NCI-H1092 treated with DMSO at 0.1 percent for 48 hours (cell line): ENCODE results near the gene VAMP5.
"Not testable (repeated sequence)": the region's sequence is repeated elsewhere in the genome, so short reads cannot be mapped to it uniquely, and the experiment has no call there.

Experiments used
- DNase-seq: peaks from one replicate; lab custom pipeline; 2025; lab: John Stamatoyannopoulos, UW

Gene VAMP5

DNA sequence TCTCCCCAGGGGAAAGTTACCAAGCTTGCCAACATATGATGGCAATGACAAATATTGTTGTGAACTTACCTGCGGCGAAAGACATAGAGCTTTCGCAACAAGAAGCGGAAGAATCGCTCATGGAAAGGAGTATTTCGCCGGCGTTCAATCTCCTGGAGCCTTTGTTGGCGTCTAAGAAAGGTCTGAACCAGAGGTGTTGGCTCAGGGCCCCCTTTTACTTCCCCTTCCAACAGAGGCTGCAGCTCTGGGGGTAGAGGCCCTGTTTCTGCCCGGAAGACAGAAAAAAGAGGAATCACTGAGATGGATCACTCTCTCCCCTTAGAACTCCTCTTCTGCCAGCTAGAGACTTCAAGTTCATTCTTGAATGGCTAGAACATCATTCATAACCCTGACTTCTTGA, 33.7 kb upstream of the VAMP5 start:
- DNase-seq: no peak

DNA sequence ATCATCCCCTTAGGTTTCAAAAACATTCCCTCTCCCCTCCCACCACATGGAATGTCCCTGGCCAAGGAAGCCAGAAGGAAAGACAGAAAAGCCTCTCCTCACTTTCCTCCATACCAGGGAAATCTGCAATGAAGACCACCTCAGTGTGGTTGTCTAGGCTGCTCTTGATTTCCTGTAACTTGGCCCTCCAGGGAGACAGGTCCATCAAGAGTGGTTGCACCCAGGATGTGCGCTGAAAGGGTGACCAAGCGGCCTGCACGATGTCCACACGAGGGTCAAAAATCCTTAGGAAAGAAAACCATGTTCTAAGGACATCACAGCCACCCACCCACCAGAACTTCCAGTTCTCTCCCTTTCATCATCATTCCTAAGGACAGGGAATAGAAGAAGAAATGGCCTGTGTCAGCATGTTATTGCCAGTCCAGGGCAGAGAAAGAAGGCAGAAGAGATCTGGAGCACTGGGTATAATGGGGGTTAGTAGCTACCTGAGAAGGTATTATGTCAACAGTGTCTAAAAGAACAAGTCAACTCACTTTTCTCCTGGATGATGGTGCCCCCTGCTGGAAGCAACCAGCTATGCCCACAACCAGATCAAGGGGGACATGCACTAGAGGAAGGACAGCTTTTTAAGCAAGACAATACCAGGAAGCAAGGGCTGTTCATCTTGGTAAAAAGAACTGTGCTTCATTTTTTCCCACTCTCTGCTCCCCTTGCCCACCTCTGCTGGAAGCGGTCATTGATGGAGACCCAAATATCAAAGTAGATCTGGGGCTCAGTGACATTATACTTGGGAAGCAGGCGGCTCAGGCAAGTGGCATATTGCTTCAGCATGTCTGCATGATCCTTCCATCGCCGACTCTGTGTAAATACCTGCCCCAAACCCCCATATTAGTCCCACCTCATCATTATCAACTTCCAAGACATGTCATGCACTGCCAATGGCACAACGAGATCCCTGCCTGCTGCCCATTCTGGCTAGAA, 32.2 kb upstream of the VAMP5 start:
- peak; percentile 71 for DNase-seq

DNA sequence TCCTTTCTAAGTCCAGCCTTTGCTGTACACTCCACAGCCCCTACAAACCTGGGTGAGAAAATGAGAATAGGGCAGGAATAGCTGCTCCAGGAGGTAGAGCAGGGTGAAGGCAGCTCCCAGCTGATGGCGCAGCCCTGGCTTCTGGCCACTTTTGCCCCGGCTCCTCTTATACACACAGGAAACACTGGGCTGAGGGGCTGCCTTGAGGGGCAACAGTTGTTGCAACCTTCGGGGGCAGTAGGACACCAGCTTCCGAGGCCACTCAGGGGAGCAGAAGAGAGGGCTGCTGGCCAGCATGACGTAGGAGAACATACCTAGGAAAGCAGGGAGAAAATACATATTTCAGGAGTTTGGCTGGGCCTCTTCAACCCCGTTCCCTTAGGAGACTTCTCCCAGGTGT, 31.0 kb upstream of the VAMP5 start:
- DNase-seq: no peak

DNA sequence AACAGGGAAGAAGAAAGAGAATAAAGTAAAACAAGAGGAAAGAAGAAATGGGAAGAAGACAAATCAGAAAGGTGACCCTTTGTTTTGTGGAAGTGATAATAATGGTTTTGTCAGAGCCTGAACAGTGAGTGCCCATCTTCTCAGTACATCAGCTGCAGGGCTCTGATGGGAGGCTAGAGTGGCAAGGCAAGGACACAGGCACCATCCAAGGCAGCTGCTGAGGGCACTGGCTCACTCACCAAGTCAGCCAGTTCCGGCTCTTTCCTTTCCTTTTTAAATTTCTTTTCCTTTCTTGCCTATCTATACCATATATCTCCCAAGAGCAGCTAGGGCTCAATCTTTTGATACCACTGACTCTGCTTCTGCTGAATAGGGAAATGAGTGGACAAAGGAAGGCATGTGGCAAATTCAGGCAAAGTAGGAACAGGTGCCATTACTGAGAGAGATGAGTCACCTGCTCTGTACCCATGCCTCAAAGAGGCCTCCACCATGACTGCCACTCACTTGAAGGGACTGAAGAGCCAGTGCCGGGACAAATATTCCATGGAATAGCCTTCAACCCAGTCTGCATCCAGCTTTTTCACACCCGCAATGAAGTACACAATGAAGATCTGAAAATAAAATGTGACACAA, 29.1 kb upstream of the VAMP5 start:
- no peak for DNase-seq

DNA sequence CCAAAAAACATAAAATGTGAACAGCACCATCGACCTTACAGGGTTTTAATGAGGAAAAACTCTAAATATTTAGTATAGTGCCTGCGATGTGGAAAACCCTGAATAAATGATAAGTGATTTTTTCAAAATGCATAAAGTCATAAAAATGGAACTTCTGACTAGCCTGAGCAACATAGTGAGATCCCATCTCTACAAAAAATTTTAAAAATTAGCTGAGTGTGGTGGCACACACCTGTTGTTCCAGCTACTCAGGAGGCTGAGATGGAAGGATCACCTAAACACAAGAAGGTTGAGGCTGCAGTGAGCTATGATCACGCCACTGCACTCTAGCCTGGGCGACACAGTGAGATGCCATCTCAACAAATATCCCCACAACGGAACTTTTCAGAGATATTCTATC, 27.1 kb upstream of the VAMP5 start:
- no peak for DNase-seq

DNA sequence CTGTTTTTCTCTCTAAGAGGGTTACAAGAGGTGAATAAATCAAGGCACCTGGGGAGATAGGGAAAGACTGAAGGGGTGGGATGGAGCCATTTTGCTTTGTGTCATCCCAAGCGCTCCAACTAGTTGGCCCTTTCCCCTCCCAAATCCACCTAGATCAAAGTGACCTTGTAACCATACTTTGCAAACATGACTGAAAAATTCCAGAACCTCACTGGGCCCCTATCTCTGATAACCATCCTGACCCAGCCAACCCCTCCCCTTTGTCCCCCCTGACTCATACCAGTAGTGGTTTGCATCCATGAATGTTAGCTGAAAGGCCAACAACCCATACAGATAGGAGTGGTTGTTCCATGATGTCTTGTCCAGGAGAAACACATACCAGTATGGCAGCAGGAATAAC, 26.1 kb upstream of the VAMP5 start:
- no peak for DNase-seq

DNA sequence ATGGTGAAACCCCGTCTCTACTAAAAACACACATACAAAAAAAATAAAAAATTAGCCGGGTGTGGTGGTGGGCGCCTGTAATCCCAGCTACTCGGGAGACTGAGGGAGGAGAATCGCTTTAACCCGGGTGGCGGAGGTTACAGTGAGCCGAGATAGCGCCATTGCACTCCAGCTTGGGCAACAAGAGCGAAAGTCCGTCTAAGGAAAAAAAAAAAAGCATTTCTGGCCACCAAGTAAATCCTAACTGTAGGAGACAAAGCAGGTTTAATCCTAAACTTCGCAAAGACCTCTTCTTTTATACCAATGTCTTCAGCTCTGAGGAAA, 23.9 kb upstream of the VAMP5 start:
- not testable (repeated sequence) for DNase-seq

DNA sequence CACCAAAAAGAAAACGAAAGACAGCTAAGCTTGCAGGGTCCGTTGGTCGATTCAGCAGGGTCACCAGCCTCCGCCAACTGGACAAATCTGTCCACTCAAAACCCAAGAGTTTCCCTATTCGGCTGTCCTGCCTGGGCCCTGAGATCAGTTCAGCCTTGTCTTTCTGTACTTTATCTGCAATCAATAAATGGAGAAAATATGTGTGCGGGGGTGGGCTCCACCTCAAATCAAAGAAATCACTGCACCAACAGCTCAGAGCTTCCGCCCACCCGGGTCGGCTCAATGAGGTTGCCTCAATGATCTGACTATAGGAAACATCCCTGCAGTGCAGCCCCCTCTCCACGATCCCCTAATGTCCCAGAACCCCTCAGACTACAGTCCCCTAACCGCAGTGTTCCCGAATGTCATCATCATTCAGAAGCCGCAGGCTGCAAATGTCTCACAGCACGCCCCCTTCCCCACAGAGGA, 23.4 kb upstream of the VAMP5 start:
- no peak for DNase-seq

DNA sequence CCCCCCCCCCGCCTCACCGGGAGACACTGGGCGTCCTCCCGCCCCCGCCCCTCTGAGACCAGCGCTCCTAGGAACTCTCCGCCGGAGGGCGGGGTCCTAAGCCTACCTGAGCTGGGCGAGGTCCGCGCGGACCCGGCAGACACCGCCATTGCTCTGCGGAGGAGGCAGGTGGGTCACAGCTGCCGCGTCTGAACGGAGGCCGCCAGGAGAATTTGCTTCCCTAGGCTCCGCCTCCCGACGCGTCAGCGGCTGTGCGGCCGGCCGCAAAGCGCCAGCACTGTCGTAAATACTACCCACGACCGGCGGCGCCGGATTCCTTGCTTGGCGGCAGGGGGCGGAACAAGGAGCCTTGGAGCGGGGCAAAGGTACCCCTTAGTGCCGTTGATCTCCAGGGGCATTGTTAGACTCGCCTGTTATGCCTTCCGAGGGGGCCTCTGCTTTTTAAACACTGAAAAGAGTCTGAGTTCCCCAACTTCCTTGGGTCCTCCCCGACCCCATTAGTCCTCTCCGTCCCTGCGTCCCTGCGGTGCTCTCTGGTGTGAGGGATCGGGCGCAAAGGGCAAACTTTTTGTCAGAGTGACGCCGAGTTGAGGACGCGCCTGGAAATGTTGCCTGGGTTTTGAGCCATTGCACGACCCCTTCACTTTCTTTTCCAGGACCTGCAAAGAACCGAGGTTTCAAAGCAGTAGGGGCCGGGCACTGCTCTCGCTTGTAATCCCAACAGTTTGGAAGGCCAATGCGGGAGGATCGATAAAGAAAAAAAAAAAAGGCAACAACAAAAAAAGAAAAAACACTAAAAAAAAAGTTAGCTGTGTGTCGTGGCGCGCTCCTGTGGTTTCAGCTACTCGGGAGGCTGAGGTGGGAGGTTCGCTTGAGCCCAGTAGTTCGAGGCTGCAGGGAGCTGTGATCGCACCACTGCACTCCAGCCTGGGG, 22.7 kb upstream of the VAMP5 start, which contains the start of gene GGCX:
Gene GGCX, minus strand, starts transcription at position 214 of the 933 bp plus-strand sequence. Its CDS starts 65 bp downstream, at position 149.
- DNase-seq: peak; percentile 87

DNA sequence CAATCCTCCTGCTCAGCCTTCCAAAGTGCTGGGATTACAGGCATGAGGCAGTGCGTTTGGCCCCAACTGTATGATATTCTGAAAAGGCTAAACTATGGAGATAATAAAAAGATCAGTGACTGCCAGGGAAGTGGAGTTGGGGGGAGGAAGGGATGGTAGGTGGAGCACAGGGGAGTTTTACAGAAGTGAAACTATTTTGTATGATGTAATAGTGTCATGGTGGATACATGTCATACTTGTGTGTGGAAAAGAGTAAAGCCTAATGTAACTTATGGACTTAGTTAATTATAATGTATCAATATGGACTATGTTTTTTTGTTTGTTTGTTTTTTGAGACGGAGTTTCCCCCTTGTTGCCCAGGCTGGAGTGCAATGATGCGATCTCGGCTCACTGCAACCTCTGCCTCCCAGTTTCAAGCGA, 20.1 kb upstream of the VAMP5 start:
- DNase-seq: no peak

DNA sequence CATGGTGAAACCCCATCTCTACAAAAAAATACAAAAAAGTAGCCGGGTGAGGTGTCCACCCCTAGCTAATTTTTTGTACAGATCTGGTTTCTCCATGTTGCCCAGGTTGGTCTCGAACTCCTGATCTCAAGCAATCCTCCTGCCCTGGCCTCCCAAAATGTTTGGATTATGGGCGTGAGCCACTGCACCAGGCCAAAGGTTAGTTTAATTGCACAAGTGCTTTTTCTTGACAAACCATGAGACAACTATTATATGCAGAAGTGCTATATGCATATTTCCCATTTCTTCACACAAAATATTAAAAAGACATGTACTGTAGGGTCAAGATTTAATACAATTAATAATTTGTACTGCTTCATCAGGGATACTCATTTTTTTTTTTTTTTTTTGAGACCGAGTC, 18.0 kb upstream of the VAMP5 start:
- no peak for DNase-seq

DNA sequence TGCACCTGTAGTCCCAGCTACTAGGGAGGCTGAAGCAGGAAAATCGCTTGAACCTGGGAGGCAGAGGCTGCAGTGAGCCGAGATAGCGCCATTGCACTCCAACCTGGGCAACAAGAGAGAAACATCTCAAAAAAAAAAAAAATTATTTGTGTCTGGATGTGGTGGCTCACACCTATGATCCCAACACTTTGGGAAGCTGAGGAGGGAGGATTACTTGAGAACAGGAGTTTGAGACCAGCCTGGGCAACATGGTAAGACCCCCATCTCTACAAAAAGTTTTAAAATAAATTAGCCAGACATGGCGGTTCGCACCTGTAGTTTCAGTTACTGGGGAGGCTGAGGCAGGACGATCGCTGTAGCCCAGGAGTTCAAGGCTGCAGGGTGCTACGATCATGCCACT, 8.5 kb upstream of the VAMP5 start:
- DNase-seq: no peak

DNA sequence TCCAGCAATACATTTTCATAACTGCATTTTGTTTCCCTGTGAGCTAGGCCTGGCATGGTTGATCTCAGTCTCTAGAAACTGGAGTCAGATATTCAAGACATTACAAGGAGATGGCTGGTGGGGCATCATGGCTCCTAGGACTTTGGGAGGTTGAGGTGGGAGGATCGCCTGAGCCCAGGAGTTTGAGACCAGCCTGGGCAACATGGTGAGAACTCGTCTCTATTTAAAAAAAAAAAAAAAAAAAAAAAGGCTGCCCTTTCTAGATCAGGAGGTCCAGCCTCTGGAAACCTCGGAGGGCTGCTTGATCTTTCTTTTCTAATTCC, 7.2 kb upstream of the VAMP5 start:
- no peak for DNase-seq

DNA sequence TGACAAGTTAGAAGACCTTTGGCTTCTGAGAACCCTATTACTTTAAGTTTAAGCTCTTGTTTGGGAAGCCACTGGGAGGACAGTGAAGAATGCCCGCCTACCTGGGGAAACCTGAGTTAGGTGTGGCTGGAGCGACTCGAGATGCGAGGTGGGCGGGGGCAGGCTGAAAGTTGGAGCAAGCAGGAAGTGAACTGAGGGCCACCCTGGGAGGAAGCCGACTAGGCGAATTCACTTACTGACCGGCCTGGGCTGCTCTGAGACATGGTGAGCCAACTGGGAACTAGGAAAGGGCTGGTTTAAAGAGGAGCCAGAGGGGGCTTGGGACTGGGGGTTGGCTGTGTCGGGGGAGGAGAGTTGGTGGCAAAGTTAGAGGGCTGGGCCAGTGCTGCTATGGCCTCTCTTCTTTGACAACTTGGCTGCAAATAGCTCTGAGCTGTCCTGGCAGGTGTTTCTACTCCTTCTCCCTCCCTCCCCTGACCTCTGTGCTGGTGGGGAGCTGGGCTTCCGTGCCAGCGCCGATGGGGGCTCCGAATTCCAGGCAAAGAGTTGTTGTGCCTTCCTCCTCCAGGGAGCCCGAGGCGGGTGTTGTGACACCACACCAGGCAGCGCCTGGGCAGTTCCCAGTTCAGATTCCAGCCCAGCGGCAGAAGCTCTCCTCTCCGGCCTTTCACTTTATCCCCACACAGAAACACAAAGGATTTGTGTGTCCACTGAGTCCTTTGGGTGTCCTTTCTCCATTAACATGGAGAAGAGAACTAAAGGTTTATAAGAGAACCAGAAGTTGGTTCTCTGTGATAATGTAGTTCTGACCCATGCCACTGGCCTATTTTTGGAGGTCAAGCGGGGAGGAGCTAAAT, 6.6 kb upstream of the VAMP5 start, which contains the start of gene VAMP8:
Gene VAMP8, plus strand, starts transcription at position 201 of the 857 bp plus-strand sequence. Its CDS starts 61 bp downstream, at position 262.
- DNase-seq: no peak

DNA sequence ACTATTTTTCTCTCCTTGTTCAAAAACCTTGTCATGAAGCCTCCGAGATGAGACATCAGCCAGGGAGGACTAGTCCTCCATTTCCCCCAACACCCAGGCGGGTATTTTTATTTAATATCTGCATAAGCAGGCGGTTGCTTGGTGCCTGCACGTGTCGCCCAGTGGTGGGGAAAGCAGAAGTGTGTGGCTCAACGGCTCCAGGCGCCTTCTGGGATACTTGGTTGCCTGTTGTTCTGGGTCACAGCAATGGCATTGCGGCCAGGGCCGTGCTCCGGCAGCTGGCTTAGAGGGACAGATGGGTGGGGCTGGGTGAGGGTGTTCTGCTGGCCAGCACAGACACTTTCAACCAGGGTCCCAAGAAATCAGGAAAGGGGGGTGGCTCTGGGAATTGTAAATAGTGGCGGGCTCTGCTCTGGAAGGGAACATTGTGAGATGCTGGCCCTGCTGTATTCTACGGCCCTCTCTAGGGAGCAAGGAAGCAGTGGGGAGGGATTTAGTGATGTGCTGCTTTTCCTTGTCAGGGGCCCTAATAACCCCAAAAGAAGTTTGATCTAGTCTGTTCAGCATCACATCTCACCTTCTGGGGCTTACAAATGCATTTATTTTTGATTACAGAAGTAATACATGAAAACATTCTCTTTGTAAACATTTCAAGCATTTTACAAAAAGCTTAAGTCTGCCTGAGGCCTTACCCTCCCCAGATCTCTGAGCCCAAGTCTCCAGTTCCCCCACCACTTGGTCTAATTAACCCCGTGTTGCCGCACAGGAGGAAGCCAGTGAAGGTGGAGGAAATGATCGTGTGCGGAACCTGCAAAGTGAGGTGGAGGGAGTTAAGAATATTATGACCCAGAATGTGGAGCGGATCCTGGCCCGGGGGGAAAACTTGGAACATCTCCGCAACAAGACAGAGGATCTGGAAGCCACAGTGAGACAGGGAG, 5.7 kb upstream of the VAMP5 start:
- no peak for DNase-seq

DNA sequence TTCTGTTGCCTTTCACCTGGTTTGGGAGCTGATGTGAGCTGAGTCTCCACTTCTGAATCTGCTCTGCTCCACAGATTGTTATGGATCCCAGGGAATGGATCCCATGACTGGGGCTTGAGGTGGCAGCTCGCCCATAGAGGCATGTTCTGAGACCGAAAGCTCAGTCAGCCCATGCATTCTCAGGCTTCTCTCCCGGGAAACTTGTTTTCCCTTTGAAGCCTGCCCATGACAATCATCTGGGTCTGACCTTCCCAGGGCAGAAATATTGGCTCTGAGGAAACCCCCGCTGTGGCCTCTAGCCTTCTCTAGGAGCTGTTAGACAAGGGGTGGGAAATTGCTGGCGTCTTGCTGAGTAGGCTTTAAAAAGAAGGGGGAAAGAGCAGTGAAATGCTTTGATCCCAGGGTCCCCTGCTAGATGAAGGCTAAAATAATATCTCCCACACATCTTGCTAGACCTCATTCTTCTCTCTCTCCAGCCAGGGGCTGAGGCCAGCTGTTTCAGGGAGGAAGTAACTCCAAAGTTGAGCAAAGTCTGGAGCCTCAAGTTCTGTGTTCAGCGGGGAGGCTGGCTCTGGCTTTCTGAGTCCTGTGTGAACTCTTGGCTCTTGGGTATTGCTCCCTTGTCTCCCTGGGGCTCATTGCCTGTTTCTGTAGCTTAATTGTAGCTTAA, 4.8 kb upstream of the VAMP5 start:
- DNase-seq: no peak

DNA sequence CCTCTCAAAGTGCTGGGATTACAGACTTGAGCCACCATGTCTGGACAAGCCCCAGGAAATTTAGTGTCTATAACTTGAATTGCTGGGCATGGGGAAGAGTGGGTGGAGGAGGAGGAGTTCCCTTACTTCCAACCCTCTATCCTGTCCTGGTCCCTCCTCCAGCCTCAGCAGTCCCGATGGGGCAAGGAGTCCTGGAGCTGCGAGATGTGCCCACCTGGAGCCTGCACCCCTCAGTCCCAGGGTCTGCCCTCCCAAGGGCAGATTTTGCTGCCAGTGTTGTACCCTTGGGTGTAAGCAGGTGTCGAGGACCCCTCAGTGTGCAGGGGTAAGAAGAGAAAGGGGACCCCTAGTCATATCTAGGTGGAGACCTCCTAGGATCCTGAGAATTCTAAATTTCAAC, 4.0 kb upstream of the VAMP5 start:
- DNase-seq: no peak

DNA sequence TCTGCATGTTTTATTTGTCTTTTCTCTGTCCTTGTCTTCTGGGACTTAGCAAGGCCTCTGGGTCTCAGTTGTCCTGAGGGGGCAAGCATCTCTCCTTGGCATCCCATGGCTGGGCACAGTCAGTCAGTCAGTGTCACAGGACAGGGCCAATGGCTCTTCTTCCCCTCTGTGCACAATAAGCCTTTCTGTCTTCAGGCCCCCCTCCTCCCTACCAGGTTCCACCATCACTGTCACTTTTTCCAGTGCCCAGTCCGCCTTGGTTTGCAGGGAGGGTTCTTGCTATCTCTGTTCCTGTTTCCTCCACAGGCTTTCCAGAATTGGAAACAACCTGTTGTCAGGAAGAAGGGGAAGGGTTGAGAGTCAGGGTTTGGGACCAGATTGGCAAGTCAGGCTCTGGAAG, 1.7 kb upstream of the VAMP5 start:
- DNase-seq: no peak

DNA sequence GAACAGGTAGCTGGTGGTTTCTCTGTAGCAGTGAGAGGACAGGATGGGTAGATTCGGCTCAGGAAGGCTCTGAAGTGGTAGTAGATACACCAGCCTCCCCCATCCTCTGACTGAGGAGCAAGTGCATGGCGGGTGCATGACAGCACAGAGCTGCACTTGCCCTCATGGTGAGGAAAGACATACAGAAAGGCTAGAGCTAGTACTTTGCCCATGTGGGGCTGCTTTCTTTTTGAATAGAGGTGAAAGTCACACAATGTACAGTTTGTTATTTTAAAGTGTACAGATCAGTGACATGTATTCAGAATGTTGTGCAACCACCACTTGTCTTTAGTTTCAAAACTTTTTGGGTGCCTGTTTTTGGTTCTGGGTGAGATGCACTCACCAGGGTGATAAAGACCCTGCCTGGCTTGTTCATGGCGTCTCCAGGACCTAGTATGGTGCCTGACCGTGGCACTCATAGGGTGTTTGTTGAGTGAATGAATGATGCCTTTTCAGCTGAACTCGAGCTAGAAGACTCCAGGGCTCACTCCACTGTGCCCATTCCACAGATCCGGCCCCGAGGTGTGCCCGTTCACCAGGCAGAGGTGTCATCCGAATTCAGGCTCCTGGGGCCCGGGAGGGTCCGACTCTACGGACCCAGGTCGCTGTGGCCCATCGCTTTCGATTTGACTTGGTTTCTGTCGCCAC, 421 bp upstream of the VAMP5 start:
- DNase-seq: no peak
